HepG2 (cell line): ENCODE measurements around the gene SEMA6B.

Source experiments
- ATF2 ChIP-seq: sonication (generic); formaldehyde crosslinking; IDR thresholded peaks from 2 replicates; pipeline ENCODE4 v1.4.0; 2020; ENCODE audit warnings: missing genetic modification reagents
- CTCF ChIP-seq: sonication (generic); formaldehyde crosslinking; IDR thresholded peaks from 2 replicates; pipeline ENCODE4 v1.5.0; 2020; ENCODE audit warnings: mild to moderate bottlenecking, missing genetic modification reagents, moderate library complexity
- ELF4 ChIP-seq: sonication (generic); formaldehyde crosslinking; IDR thresholded peaks from 2 replicates; pipeline ENCODE4 v1.5.0; 2020; ENCODE audit warnings: missing genetic modification reagents, mild to moderate bottlenecking, moderate library complexity, borderline replicate concordance
- HIVEP1 ChIP-seq: sonication (generic); formaldehyde crosslinking; IDR thresholded peaks from 2 replicates; pipeline ENCODE4 v1.4.0; 2020; ENCODE audit warnings: mild to moderate bottlenecking, missing genetic modification reagents
- KLF16 ChIP-seq, 2 experiments: sonication (generic) in 1 of 2; formaldehyde crosslinking in 1 of 2; IDR thresholded peaks; 2 replicates each; pipeline versions ENCODE4 v1.6.1 to v1.8.0; 2016 to 2023; ENCODE audit warnings: missing genetic modification reagents in 2 of 2, missing compliant biosample characterization in 1 of 2
- SAP130 ChIP-seq: IDR thresholded peaks from 2 replicates; pipeline ENCODE4 v1.6.1; 2016; ENCODE audit warnings: low read depth
- TARDBP ChIP-seq: sonication (generic); formaldehyde crosslinking; IDR thresholded peaks from 2 replicates; pipeline ENCODE4 v1.8.0; 2022; ENCODE audit warnings: mild to moderate bottlenecking, missing genetic modification reagents
- ZC3H4 ChIP-seq: sonication (generic); formaldehyde crosslinking; IDR thresholded peaks from 2 replicates; pipeline ENCODE4 v1.4.0; 2020; ENCODE audit warnings: missing genetic modification reagents, borderline replicate concordance

GRCh38 chr19:4598712-4599111 is 39.2 kb upstream of the SEMA6B start:
- TF ChIP-seq CTCF (CRISPR knock-in tag) (no peak), ELF4 (no peak), TARDBP (CRISPR knock-in tag) (no peak), ZC3H4 (no peak), KLF16 (CRISPR knock-in tag; IDR thresholded peaks at IDR 0.05) (no peak), HIVEP1 (CRISPR knock-in tag) (no peak), ATF2 (CRISPR knock-in tag) (no peak), SAP130 (CRISPR knock-in tag) (no peak)
